TTC549 (cell line): Measurements from ENCODE around the gene EMX2.

ENCODE experiments used
- FAIRE-seq: peaks from 2 replicates; lab custom pipeline; 2012; peaks lifted over from hg19 to GRCh38; lab: Jason Lieb, UNC

EMX2 gene

DNA sequence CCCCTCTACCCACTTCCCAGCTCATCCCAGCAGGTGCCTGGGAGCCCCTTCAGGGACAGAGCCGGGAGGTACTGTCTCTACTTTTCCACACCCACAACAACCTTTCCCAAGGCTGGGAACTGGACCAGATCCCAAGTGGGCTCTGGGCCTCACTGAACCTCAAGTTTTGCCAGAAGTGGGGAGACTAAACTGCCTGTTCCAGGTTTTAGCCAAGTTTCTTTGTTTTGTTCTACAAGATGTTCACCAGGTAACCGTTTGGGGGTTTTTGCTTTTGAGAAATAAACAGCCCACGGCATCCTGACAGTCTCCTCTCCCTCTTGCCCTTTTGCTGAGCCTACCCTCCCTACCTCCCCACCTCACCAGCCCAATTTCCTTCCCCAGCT lies 10.6 kb upstream of the EMX2 start:
- FAIRE-seq, result no peak

DNA sequence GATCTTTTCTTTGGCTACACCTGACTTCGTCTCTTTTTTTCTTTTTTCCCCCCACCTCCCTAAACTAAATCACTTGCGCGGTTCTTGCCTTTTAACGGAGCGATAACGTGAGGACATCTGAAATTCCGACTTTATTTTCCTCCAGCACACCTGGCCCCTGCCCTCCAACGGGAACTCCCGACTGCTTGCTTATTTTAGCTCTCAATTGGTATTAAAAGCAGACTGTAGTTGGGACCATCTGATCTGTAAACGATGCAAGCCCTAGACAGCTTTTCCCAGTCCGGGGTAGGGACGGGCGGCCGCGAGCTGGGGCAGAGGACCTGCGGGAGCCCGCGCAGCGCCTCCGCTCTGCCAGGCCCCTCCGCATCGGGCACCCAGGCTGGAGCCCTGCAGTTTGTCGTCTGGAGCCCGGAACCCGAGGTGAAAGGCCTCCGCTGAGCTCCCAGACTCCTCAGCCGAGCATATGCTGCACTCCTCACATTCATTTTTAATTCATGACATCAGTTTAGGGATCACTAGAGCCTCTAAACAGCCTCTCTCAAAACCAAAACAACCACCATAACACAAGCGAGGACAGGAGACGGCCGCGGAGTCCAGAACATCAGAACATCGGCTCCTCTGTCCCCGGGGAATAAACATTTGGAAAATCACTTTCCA lies 10.0 kb upstream of the EMX2 start:
- FAIRE-seq, result no peak

DNA sequence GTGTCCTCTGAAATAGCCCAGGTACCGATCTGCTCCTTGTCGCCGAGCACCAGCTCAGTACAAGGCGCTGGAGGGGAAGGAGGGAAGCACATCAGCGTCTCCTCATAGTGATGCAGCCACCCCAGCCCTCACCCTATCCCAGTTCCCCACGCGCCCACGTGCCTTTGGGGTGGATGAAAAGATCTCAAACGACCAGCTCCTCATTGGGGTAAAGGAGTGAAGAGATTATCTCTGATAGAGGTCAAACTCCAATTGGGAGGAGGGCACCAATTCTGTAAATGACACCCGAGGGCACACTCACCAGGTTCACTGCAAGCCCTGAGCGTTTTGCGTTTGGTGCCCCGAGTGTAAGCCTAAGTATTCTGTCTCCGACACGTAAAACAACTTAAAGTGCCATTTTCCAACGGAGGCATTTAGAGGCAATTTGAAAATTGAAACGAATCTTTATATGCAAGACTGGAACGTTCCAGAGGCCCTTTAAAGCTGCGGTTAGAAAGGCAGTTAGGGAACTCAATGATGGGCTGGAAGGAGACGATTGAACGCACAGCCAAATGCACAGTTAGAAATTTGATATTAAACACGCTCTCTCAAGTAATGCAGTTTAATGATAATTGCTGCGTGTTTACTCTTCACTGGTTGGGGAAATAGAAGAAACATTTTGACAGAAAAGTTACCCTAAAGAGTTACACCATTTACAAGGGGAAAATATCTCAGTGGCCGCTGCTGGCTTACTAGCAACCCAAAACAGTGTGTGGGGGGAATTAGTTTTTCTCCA lies 8.9 kb upstream of the EMX2 start:
- FAIRE-seq, result no peak

DNA sequence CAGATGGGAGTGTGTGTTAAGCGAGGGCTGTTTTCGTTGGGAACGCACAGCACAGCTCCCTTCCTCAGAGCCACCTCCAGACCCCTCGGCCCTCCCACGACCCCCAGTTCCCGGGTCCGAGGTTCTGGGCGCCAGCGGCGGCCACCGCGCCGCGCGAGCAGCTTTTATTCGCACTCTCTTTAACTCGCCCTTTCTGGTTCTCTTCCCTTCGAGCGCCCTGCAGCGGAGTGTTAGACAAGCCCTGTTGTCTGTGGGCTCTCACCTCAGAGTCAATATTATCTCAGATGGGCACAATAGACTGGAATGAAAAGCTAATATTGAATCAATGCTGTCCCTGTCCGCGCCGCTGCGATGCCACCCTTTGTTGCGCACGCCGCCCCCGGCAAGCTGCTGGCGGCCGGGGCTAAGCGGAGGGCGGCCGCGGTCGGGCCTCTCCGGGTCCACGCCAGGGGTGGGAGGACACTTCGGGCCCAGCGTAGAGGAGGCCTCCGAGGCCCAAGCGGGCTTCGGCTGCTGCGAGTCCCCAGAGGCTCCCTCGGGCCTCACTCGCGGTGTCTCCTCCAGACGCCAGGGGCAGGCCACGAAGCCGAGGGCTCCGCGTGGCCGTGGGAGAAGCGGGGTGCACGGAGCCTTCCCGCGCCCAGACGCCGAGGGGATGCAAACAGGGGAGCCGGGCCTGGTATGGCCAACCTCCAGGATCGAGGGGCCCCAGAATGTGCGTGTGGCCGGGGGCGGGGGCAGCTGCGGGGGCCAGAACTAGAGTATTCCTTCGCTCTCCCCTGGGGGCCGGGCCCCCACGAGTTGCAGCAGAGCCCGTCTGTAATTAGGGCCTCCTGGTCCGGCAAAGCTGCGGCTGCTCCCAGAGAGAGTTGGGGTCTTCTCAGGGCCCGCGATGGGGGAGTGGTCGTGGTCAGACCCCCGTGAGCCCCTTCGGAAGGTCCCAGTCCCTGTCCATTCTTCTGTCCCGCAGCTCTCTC lies 7.9 kb upstream of the EMX2 start:
- FAIRE-seq, result no peak

DNA sequence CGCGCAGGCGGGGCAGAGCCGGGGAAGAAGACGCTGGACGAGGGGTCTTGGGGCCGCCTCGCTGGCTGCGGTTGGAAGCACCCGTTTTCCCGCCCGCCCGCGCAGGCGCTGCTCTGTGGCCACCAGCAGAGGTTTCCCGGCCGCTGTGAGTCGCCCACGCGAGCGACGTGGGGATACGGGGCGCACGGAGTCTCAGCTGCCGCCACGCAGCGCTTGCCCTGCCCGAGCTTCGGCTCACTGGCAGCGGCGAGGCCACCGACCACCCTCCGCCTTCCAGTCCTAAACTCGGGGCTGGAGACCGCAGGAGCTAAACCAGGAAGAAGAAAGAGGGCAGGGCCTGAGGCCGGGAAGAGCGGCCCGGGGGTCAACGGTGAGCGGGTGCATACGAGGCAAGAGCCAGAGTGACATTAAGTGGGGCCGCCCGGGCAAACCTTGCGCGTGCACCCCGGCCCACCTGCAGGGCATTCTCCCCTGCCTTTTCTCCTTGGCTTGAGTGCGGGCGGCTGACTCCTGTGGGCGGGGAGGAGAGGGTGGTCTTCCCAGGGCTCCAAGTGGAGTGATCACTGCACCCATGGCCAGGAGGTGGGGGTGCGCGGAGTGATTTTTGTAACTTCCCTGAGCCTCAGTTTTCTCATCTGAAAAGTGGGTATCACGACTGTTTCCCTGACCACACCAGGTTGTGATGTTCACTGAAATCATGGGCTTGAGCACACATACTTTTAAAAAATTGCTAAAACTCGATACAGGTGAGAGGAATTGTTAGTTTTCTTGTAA lies 7.1 kb upstream of the EMX2 start:
- FAIRE-seq, result no peak

DNA sequence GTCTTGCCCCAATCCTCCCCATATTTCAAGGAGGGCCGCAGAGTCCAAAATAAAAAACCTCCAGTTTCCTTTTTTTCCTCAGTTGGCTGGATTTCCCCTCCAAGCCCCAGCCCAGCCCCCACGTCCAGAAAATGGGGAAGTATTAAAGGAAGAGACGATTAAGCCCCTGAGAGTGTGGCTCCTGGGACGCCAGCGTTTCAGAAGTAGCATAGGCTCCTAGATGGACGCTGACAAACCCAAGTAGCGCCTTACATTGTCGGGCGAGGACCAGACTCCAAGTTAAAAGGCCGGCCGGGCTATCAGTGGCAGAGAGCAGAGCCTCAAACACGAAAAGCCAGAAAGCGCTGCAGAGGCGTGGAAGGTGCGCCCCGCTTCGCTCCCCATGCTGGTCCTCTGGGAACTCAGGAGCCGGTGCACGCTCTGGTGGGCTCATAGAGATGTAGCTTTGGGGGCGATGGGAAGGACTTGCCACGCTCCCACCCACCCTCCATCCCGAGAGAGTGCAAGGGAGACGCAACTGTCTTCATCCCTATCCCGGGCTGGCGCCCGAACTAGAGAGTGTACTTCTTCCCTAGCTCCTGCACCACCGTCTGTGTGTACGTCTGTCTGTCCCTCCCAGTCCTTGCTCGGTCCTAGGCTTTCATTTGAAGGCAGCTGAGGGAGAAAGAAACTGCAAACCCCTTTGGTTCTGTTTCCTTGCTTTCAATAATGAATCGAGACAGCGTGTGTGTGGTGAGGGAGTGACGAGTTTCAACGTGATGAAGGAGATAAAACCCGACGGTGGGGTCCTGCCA lies 6.3 kb upstream of the EMX2 start:
- FAIRE-seq, result no peak

DNA sequence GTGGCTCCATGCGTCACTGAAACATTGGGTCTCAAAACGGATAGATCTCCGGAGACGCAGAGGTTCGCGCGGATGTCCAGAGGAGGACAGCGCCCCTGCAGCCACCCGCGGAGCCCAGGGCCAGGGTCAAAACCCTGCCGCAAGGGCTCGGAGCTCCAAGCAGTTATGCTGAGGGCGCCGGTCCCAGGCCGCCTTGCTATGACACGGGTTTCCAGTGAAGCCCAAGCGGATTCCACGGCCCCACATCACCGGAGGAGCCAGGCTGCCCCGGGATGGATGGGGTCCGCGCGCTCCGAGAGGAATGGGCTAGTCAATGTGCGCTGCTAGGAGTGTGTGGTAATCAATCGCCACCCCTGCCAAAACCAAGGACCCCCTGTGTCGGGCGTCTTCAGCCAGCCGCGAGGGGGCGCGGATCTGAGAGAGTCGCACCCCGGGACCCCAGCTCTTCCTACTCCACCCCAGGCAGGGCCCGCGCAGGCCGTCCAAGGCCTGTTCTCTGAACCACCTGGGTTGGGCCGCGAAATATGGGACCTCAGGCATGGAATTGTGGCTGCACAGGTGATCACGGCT lies 5.6 kb upstream of the EMX2 start:
- no peak for FAIRE-seq

DNA sequence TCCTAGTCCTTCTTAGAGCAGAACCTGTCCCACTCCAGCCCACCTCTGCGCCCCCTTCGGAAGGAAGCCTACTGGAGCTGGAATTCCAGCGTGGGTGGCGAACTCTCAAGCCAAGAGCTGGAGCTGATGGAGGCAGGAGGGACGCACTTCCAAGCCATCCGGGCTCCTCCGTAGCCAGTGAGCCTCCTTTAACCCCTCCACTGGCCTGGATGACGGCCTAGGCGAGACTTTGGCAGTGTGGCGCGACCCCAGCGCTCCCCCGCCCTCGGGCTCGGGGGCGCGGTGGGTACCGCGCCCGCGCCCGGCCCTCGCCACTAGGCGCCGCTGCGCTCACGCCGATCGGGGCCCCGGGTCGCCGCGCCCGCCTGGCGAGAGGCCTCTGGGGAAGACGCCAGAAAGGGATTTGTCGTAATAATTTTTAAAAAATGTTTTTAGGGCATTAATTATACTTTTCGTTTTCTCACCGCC lies 5.1 kb upstream of the EMX2 start:
- FAIRE-seq, result no peak

DNA sequence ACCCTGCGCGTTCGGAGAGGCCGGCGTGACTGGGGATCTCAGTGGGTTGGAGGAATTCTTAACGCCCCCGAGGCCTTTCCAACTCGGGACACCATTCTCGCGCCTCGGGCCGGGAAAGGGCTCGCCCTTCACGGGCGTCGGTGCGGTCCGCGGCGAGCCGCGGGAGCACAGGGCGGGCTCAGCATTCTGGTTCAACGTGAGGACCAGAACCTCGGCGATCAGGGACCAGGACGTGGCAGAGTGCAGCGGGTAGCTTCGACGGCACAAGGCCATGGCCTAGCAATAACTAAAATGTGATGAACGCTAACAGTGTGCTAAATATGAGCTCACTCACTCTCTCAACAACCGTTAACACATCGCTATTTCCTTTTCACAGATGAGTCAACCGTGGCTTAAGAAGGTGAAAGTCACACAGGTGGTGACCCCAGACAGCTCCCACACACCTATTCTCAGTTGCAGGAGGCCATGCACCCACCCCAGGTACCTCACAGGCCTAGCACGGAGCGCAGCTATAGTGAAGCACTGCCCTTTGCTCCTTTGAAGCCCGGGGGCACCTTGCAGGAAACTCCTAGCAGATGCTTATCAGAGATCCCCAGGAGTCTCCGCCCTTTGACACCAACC lies 4.5 kb upstream of the EMX2 start:
- no peak for FAIRE-seq

DNA sequence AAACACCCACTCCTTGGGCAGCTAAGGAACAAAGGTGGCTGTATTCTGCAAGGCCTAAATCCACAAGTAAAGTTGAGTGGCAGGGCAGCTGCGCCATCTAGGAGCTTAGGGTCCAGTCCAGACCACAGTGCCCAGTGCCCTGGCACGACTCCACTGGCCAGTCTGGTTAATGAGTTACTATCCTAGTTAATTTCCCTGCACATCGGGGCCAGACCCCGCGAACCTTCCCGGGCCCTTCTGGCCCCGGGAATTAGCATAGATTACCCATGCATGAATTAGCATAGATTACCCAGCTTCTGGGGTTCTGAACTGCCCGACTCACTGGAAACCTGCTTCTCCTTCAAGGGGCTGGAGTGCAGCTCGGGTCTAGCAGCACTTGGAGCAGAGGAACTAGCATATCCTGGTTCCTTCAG lies 3.2 kb upstream of the EMX2 start:
- no peak for FAIRE-seq

DNA sequence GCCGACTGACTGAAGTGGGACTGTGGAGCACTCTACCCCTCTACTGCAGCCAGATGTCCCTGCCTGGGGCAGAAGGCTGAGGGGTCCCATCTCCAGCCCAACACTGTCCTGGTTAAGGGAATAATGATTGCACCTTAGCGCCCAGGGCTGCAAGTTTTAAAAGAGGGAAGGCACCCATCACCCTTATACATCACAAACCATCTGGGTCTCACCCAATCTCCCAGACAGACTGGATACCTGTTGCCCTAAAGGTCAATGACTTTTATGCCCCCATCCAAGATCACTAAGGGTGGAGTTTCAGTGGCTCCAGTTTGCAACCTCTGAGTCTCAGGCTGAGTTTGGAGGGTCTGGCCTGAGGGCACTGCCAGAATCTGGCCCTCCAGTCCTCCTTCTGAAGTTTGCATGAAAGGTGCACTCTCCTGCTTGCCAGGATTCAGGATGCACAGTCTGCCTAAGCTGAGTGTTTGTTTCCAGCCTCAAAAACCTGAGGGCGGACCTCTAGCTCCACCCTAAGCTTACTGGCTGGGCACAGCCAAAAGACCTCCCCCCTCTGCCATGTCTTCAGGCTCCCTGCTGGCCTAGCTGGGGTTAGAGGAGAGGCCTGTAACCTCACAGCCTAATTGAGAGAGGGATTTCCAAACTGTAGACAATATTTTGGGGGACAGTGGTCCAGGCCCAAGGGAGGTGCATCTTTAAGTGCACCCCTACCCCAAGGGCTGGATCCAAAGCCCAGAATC lies 2.5 kb upstream of the EMX2 start:
- no peak for FAIRE-seq

DNA sequence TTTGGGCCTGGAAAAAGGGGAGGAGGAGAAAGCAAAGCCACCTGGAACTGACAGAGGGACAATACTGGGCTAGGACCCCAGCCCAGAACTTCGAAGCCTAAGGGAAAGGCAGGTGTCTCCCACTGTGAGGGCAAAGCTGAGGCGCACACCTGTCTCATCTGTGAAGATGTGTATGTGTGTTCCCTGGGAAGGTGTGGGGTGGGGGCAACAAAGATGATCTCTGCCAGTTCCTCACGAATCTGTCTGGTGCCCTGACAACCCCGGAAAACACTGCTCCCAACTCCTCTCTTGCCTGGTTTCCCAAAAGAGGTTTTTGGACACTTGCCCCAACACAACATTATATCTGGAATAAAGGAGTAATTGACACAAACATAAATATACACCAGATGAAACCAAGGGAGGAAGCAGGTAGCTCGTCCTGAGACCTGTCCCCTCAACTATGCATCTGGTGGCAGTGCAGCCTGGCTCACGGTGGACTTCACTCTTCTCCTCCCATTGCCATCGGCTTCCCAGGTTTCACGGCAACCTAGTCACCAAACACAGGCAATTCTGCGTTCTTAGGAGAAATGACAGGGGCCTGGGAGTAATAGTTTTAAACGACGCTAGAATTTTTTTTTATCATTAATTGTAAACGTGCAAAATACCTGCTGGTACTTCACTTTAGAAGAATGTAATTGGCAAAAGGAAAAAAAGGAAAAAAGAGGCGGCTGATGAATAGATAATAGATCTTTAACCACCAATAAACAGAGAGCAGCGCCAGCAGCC lies 1.7 kb upstream of the EMX2 start:
- FAIRE-seq, result no peak

DNA sequence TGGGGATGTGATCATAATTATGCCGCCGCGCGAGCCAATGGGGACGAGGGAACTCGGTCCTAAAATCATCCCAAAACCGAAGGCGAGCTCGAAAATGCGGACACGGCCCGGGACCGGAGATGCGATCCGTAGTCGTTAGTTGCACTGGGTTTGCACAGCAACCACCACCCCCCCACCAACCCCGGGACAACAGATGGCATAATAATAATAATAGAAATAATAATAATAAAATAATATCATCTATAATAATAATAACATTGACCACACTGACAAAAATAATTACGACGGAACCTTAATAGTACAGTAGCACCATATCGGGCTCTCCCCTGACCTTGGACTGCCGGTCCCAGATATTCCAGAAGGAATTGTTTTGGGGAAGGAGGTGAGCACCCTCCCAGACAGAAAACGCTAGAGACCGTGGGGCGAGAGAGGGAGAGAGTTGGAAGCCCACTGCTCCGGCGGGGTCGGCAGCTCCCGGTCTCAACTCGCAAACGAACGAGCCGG lies 1.1 kb upstream of the EMX2 start:
- FAIRE-seq, result no peak

DNA sequence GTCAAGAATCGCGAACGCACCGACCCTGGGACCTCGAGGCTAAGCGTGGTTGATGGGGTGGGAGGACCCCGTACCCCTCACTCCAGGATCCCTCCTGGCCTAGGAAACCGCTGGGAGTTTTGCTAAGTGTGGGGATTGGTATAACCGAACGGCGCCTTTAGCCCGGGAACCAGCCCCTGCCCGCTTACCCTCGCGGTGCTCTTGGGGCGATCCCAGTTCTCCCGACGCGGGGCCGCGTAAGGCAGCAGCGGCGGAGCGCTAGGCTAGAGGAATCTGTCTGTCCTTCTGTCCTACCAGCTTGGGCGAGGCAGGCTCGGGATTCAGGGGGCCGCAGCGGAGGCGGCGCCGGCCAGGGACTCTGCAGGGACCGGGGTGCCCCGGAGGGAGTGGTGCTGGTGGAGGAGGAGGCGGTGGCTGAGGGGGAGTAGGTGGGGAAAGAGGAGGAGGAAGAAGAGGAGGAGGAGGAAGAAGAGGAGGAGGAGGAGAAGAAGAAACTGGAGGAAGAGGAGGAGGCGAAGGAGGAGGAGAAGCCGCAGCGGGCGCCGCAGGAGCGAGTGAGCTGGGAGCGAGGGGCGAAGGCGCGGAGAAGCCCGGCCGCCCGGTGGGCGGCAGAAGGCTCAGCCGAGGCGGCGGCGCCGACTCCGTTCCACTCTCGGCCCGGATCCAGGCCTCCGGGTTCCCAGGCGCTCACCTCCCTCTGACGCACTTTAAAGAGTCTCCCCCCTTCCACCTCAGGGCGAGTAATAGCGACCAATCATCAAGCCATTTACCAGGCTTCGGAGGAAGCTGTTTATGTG lies 439 bp upstream of the EMX2 start:
- no peak for FAIRE-seq

DNA sequence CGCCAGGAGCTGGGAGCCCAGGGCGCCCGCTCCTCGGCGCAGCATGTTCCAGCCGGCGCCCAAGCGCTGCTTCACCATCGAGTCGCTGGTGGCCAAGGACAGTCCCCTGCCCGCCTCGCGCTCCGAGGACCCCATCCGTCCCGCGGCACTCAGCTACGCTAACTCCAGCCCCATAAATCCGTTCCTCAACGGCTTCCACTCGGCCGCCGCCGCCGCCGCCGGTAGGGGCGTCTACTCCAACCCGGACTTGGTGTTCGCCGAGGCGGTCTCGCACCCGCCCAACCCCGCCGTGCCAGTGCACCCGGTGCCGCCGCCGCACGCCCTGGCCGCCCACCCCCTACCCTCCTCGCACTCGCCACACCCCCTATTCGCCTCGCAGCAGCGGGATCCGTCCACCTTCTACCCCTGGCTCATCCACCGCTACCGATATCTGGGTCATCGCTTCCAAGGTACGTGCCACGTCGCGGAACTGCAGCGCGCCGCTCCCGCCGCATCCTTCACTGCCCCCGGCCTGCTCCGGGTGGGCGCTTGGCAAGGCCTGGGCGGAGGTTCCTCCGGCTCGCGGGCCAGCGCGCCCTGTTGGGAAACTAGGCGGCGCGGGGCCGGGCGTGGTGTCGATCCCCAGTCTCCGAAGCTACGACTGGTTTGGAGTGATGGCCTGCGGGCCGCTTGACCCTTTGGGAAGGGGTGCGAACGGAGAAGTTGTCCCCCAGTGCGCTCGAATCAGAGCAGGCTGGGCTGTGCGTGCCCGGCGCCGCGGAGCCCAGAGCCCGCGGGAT lies 868 bp downstream of the EMX2 start:
- no peak for FAIRE-seq

DNA sequence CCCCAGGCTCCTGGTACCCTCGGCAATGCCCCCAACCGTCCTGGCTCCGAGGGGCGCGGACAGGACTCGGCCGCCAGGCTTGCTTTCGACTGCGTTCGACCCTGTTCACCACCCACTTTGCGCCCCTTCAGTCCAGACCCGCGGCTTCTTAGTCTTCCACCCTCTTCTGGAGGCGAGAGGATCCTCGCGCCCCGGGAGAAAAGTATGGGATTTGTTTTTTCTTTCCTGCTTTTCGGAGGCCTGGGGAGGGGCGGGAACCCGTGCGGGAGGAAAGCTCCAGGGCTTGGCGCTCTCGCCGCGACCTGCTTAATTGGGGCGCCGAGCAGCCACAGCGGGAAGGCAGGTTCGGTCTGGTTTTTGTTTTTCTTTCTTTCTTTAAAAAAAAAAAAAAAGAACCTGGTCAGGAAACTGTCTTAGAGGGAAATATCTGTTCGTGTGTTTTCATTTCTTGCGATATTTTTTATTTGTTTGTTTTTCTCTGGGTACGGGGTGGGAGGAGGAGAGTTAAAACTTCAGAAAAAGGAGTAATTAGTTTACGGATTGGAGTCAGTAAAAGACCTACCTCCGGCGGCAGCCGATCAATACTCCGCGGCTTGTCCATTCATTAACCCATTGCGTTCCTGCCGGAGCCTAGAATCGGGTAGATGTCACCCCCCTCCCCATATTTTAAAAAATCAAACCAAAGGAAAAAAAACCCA lies 1.6 kb downstream of the EMX2 start:
- no peak for FAIRE-seq
